Suprapubic skin (tissue), 3 donors: ENCODE results near the gene C13orf46.

ENCODE experiments used
- CTCF ChIP-seq, 2 donors: fragments of 200-600 bp in 1 of 2; fragments of 450-650 bp in 1 of 2; sonication (generic) in 1 of 2; IDR thresholded peaks; one replicate each; pipeline ENCODE4 v1.5.1; 2016 to 2019; ENCODE audit warnings: antibody characterized with exemption in 2 of 2, mild to moderate bottlenecking in 1 of 2, moderate library complexity in 1 of 2
- EP300 ChIP-seq: sonication (generic); formaldehyde crosslinking; IDR thresholded peaks from one replicate; pipeline ENCODE4 v1.6.1; 2017; ENCODE audit warnings: antibody characterized with exemption

- TF ChIP-seq CTCF (IDR thresholded peaks at IDR 0.05) (no peak), EP300 (no peak)
Measured at GRCh38 chr13:113960276-113960948, 13.5 kb downstream of the C13orf46 start.
